OCI-LY1 (cell line): Measurements from ENCODE around the gene AGPAT3.

Source experiments
- H2AFZ ChIP-seq: fragments of 200-600 bp; sonication (generic), shearing (Covaris generic); 2 replicates; pipeline ENCODE4 v1.6.0; 2014; ENCODE audit warnings: antibody characterized with exemption, mild to moderate bottlenecking, low read length
- H3F3A ChIP-seq: fragments of 200-600 bp; sonication (generic), shearing (Covaris generic); 2 replicates; pipeline ENCODE4 v1.6.0; 2014; ENCODE audit warnings: mild to moderate bottlenecking, antibody characterized with exemption, low read length, moderate library complexity; ENCODE audit not compliant: insufficient read depth
- H3K27ac ChIP-seq: fragments of 200-600 bp; sonication (generic); 2 replicates; pipeline ENCODE4 v1.5.1; 2014; ENCODE audit warnings: low read length, mixed run types, mild to moderate bottlenecking, low read depth; ENCODE audit not compliant: poor library complexity, severe bottlenecking
- H3K27me3 ChIP-seq: fragments of 200-600 bp; sonication (generic); 2 replicates; pipeline ENCODE4 v1.6.0; 2014; ENCODE audit warnings: antibody characterized with exemption, mild to moderate bottlenecking, low read length, moderate library complexity; ENCODE audit not compliant: insufficient read depth
- H3K36me3 ChIP-seq: fragments of 200-600 bp; sonication (generic); 2 replicates; pipeline ENCODE4 v1.6.1; 2014; ENCODE audit warnings: mild to moderate bottlenecking, antibody characterized with exemption, low read length, moderate library complexity, mixed read lengths; ENCODE audit not compliant: insufficient read depth
- H3K4me1 ChIP-seq: fragments of 200-600 bp; sonication (generic); 2 replicates; pipeline ENCODE4 v1.5.1; 2014; ENCODE audit warnings: mild to moderate bottlenecking, low read length, moderate library complexity; ENCODE audit not compliant: insufficient read depth, severe bottlenecking
- H3K4me2 ChIP-seq: fragments of 200-600 bp; sonication (generic), shearing (Covaris generic); 2 replicates; pipeline ENCODE4 v1.6.1; 2014; ENCODE audit warnings: low read length
- H3K4me3 ChIP-seq: fragments of 200-600 bp; sonication (generic); 2 replicates; pipeline ENCODE4 v1.5.1; 2014; ENCODE audit warnings: low read length, low read depth, mild to moderate bottlenecking, mixed read lengths; ENCODE audit not compliant: poor library complexity, severe bottlenecking
- H3K79me2 ChIP-seq: fragments of 200-600 bp; shearing (Covaris generic); 2 replicates; pipeline ENCODE4 v1.6.1; 2016; ENCODE audit warnings: mixed run types, low read length, mixed read lengths; ENCODE audit not compliant: insufficient read depth
- H3K9ac ChIP-seq: fragments of 200-600 bp; sonication (generic), shearing (Covaris generic); 2 replicates; pipeline ENCODE4 v1.6.1; 2014; ENCODE audit warnings: mild to moderate bottlenecking, low read length, mixed read lengths
- H3K9me2 ChIP-seq: fragments of 200-600 bp; sonication (generic), shearing (Covaris generic); 2 replicates; pipeline ENCODE4 v1.6.1; 2014; ENCODE audit warnings: low read depth, mild to moderate bottlenecking, low read length, mixed read lengths
- H3K9me3 ChIP-seq: fragments of 200-600 bp; shearing (Covaris generic); 2 replicates; pipeline ENCODE4 v1.6.1; 2014; ENCODE audit warnings: low read length, mixed read lengths
- H4K20me1 ChIP-seq: fragments of 200-600 bp; sonication (generic), shearing (Covaris generic); 2 replicates; pipeline ENCODE4 v1.6.0; 2016; ENCODE audit warnings: mild to moderate bottlenecking, low read length; ENCODE audit not compliant: insufficient read depth
- CTCF ChIP-seq: fragments of 200-600 bp; sonication (generic), shearing (Covaris generic); IDR thresholded peaks from 2 replicates; pipeline ENCODE4 v1.5.1; 2017; ENCODE audit warnings: mild to moderate bottlenecking, antibody characterized with exemption, low read length, moderate library complexity, mixed read lengths
- EZH2 ChIP-seq: fragments of 200-600 bp; sonication (generic), shearing (Covaris generic); IDR thresholded peaks from 2 replicates; pipeline ENCODE4 v1.8.0; 2017; ENCODE audit warnings: borderline replicate concordance, mixed run types, mild to moderate bottlenecking, antibody characterized with exemption, low read length, moderate library complexity, mixed read lengths

The AGPAT3 gene

GRCh38 chr21:43933680-43934079 lies 68.7 kb downstream of the AGPAT3 start:
- Histone ChIP-seq H3K9me3 (no peaks in the 10 kb centered on the region), H3K79me2 (no peaks in the 10 kb centered on the region), H3K27me3 (no peaks in the 10 kb centered on the region), H3K4me2 (no peak overlapping the region), H2AFZ (no peak overlapping the region), H3K4me3 (no peak overlapping the region), H3F3A (no peaks in the 10 kb centered on the region), H3K36me3 (peaks cover 7% of the 10 kb centered on the region; the same call in 1 of the 2 replicates), H3K9me2 (no peaks in the 10 kb centered on the region), H3K9ac (no peak overlapping the region), H3K4me1 (peaks cover 34% of the 10 kb centered on the region), H4K20me1 (no peaks in the 10 kb centered on the region), H3K27ac (no peak overlapping the region)
- no peak for TF ChIP-seq EZH2
- no peak for TF ChIP-seq CTCF

GRCh38 chr21:43934116-43934515 lies 69.1 kb downstream of the AGPAT3 start:
- Histone ChIP-seq H3K4me1 (peaks cover 35% of the 10 kb centered on the region), H3K27me3 (no peaks in the 10 kb centered on the region), H3K4me2 (no peak overlapping the region), H3K79me2 (no peaks in the 10 kb centered on the region), H3K9me3 (no peaks in the 10 kb centered on the region), H3K27ac (no peak overlapping the region), H3K9me2 (no peaks in the 10 kb centered on the region), H4K20me1 (no peaks in the 10 kb centered on the region), H3K36me3 (peaks cover 7% of the 10 kb centered on the region; the same call in 1 of the 2 replicates), H3K4me3 (no peak overlapping the region), H3K9ac (no peak overlapping the region), H3F3A (no peaks in the 10 kb centered on the region), H2AFZ (no peak overlapping the region)
- TF ChIP-seq EZH2 (no peak), CTCF (no peak)

GRCh38 chr21:43934716-43935705 lies 70.0 kb downstream of the AGPAT3 start:
- Histone ChIP-seq H2AFZ (no peak overlapping the region), H3F3A (no peaks in the 10 kb centered on the region), H3K4me2 (no peak overlapping the region), H3K9me3 (no peaks in the 10 kb centered on the region), H3K9ac (no peak overlapping the region), H3K4me3 (no peak overlapping the region), H3K79me2 (no peaks in the 10 kb centered on the region), H3K36me3 (peaks cover 7% of the 10 kb centered on the region; the same call in 1 of the 2 replicates), H3K4me1 (peaks cover 26% of the 10 kb centered on the region), H3K27me3 (no peaks in the 10 kb centered on the region), H4K20me1 (no peaks in the 10 kb centered on the region), H3K27ac (no peak overlapping the region), H3K9me2 (no peaks in the 10 kb centered on the region)
- TF ChIP-seq EZH2 (no peak), CTCF (no peak)
